Activated CD8-positive, alpha-beta memory T cell treated with anti-CD3 and anti-CD28 coated beads, Interleukin-2, amount 50 U/mL, for 4 hours (primary cell): ENCODE measurements around the gene GAPVD1.
"Not testable (repeated sequence)": the region's sequence is repeated elsewhere in the genome, so short reads cannot be mapped to it uniquely, and the experiment has no call there.

Source experiments
- DNase-seq: peaks from one replicate; pipeline ENCODE4 v3.0.0-alpha.2; 2020

Gene GAPVD1

DNA sequence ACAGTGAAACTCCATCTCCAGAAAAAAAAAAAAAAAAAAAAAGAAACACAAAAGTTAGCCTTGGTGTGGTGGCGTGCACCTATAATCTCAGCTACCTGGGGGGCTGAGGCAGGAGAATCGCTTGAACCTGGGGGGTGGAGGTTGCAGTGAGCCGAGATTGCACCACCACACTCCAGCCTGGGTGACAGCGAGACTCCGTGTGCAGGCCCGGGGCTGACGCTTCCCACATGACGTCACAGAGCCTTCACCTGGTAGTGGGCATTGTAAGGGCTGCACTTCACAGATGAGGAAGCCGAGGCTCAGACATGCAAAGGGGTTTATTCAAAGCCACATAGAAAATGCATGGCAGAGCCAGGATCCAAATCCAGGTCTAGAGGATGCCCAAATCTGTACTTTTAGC is 114.2 kb downstream of the GAPVD1 start:
- DNase-seq = no peak

DNA sequence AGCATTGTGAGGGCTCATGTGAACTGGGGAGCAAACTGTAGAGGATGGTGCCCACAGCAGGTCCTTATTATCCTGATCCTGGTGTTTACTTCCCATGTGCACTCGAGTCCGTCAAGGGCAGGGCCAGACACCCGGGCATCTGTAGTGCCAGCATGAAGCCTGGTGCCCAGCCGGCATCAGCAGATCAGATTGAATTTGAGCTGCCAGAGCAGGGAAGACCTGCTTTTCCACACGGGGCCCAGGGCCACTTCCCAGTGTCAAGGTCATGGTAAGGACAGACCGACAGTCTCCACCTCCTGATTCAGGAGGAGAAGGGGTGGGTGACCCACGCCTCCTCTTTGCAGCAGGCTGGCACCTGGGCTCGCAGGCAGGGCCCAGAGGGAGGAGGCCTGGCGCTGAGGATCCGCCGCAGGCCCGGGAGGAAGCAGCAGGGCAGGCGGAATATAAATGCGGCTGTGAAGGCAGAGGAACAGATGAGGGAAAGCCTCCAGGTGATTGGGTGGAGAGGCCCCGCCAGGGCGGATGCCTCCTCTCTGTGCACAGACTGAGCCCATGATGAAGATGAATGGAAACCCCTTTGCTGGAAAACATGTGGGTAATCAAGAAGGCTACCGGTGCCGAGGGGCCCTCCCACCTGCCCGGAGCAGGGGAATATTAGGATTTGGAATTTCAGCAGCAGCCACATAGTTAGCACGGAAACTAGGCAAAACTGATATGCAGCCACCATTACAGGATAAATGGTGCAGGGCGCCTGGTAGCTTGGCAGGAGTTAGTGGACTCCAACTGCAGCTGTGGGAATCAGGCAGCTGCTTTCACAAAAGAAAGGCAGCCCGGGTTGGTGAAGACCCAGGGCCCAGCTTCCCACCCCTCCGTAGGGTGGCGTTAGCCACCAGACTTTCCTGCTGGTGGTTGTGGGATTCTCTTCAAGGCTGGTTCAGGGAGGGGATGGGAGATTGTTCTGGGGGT is 114.9 kb downstream of the GAPVD1 start:
- DNase-seq = no peak

DNA sequence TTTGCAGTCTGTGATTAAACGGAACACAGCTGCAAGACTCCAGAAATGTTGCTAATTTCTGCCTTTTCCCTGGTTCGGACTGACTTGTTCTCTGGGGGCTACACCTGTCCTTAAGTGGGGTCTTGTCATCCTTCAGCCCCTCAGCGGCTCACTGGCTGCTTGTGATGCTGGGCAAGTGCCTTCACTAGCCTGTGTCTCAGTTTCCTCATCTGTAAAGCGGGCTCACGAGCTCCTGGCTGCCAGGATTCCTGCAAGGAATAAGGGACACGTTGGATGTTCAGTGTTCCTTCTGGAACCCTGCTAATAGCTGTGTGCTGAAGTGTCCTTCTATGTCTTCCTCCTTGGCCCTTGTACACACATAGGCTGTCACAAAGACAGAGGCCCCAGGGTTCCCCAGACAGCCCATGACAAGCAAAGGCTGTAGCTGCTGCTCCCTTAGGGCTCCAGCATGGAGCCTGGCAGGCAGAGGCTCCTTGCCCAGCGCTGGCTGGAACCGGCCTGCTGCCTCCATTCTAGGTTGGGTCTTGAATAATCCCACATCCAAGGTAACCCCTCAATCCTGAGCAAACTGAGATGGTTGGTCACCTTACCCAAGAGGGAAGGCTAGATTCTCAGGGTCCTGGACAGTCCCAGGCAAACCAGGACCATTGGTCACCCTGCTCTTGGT is 116.1 kb downstream of the GAPVD1 start:
- no peak for DNase-seq

DNA sequence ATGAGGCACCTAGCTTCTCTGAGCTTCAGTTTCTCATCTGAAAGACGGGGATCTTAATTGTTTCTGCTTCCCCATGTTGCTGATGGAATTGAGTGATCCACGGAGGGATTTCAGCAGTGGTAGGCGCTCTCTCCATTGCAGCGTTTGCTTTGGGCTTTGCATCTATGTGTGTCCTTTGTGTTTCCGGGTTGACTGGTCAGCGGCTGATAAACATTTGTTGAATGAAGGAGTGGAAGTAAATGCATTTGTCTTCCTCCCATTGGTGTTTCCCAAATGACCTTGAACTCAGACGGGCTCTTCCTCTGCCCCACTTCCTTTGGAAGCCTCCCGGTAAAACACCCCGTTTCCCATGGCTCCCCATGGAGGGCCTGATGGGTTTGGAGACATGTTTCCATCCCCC is 117.2 kb downstream of the GAPVD1 start:
- no peak for DNase-seq

DNA sequence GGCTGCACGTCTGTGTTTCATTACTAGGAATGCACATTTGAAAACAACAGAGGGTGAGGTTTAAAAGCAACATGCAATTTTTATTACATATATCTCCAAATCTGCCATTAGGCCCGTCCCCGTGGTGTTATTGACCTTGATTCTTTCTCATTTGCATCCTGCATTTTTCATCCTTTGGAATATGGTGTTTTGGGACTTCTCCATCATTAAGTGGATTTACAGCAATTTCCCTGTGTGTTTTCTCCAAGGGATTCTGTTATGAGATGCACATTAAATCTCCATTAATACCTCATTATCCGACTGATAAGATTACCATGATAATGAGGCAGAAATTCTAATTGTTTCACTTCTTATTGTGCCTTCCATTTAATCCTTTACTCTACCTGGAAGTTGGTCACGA is 117.6 kb downstream of the GAPVD1 start:
- DNase-seq = no peak

DNA sequence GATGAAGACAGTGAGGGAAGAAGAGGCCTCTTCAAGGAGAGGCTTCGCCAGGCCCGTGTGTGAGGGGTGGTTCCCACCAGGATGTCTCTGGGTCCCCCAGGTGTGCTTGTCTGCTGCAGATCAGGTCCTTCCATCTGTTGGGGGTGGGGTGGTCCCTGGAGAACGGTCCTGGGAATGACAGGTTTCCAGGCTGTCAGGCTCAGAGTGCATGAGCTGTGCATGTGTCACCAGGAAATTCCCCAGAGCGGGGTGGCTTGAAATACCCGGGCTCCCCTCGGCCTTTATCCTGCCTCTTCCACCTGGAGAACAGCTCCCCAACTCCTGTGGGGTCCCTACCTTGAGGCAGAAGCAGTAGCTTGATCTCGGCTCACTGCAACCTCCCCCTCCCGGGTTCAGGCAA is 118.8 kb downstream of the GAPVD1 start:
- DNase-seq = no peak

DNA sequence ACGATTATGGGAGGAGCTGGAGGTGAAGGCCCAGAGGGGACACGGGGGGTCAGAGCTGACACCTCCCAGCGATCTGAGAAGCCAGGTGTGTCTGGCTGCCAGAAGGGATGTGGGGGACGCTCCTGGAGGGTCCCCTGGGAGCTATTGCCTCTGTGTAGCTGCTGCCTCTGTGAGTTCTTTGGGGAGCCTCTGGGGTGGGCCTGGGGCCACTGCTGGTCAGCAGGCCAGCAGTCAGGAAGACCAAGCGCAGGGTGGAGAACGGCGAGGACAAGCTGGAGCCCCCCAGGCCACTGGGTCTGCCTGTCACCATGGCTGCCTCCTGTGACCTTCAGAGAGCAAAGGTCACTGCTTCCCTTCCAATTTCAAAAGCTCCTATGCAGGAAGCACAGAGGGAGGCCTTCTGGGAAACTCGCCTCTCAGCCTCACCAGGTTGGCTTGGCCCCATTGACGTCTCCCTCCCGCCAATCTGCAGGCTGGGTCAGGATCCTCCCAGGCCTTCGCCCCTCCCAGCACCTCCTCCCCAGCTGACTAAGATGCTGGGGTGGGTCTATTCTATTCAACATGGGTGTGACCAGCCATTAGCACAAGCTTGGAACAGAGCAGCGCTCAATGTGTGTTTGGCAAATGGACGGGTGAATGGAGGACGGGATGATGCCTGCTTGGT is 126.4 kb downstream of the GAPVD1 start:
- no peak for DNase-seq

DNA sequence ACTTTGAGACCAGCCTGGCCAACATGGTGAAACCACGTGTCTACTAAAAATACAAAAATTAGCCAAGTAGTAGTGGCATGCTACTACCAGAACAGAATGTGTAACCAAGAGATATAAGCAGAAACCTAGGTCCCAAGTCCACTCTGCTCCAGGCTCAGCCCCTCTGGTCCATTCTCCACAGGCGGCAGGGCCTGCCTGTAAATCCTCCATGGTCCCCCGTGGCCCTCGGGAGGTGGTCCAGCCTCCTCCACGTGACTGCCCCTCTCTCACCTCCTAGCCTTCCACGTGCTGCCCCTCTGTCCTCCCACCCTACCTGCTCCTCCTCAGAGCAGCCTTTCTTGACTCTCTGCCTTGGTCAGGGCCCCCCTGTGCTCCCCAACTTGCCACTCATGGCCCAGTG is 127.4 kb downstream of the GAPVD1 start:
- DNase-seq = no peak

DNA sequence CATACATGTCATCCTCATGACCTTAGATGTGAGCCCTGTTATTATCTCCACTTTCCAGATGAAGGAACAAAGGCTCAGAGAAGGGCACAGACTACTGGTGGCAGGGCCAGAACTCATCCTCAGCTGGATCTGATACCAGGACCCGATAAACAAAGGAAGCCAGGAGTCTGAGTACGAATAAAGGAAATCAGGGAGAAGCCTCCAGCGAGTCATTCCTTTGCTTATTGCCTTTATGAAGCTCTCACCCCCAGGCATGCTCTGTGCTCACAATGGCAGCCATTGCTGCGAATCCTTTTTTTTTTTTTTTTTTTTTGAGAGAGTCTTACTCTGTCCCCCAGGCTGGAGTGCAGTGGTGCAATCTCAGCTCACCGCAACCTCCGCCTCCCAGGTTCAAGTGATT is 130.1 kb downstream of the GAPVD1 start:
- no peak for DNase-seq

DNA sequence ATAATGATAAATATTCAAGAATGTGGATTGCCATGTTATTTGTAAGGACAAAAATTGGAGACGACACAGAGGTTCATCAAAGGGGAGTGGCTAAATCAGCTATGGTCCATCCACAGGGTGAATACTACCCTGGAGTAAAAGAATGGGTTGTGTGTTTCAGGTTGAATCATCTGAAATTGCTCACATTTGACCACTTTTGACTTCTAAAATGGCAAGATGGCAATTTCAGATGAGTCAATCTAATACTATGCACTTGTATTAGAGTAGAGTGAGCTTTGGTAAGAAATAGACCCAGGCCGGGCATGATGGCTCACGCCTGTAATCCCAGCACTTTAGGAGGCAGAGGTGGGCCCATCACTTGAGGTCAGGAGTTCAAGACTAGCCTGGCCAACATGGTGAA is 131.8 kb downstream of the GAPVD1 start:
- DNase-seq = no peak

DNA sequence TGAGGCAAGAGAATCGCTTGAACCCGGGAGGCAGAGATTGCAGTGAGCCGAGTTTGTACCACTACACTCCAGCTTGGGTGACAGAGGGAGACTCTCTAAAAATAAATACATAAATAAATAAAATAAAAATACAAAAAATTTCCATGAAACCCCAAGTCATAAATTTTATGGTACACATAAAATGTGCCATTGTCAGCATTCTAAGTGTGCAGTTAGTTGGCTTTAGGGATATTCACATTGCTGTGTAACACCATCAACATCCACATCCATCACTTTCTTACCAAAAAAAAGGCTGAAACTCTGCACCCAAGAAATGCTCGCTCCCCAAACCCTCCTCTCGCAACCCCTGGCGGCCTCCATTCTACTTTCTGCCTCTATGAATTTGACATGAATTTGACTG is 135.2 kb downstream of the GAPVD1 start:
- no peak for DNase-seq

DNA sequence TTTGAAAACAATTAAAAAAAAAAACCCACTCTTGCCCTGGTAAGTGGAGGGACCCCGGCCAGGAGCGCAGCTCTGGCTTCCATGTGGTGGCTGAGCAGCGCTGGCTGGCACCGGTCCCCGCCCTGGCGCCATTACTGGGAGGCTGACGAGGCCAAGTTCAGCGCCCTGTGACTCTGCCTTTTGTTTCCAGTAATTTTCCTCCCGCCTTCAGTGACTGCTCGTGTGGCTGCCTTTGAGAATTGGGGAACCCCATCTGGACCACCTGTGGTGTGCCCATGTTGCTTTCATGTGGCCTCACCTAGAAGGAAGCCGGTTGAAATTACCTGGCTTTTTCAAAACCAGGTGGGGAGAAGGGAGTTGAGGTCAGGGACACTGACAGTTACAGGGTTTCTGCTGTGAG is 136.1 kb downstream of the GAPVD1 start:
- DNase-seq = no peak

DNA sequence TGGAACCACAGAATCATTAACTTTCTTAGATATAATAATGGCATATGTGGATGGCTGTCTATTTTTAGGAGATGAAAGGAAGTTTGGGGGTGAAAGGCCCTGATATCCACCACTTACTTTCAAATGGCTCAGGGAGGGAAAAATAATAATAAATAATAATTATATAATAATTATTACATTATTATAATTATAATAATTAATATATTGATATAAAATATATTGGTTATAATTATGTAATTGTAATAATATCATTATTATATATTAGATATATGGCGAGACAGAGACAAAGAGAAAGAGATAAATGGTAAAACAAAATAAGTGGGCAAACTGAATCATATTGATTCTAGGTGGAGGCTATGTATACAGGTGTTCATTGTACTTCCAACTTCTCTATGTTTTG is 136.6 kb downstream of the GAPVD1 start:
- DNase-seq = no peak

DNA sequence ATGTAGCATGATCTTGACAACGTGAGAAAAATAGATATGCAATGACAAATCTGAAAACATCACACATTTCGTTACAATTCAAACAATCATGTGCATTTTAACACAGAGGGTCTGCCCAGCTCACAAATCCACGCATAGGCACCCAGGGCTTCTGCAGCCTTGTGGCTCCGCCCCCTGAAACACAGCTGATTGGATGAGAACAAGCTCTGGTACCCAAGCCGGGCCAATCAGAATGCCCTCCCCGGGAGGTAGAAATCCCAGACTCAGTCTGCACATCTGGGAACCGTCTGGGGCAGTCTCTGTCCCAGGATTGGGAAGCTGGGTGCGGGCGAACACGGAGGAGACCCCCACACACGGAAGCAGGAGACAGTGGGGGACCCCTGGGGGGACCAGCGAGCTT is 137.5 kb downstream of the GAPVD1 start:
- no peak for DNase-seq

DNA sequence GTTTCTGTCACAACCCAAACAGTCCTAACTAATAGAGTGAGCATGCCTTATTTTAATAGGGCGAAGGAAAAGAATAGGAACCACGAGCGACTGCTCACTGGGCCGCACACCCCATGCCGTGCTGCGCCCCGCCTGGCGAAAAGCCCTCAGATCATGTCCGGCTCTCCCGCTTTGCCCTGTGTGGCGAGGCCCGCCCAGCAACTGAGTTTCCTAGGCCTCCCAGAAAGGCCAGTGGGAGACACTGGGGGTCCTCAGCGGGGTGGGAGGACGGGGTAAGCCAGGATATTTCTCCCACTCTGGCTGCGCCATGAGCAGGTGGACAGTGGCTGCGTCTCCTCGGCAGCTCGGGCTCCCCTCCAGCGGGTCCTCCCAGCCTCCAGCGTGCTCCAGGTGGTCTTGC is 138.0 kb downstream of the GAPVD1 start:
- DNase-seq = no peak

DNA sequence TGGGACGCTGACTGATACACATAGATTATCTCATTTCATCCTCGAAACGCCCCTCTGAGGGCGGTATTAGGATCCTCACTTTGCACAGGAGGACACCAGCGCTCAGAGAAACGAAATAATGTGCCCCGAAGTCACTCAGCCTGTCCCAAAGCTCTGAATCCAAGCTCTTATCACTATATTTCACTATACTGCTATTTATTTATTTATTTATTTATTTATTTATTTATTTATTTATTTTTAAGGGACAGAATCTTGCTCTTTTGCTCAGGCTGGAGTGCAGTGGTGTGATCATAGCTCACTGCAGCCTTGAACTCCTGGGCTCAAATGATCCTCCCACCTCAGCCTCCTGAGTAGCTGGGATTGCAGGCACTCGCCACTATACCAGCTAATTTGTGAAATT is 138.6 kb downstream of the GAPVD1 start:
- not testable (repeated sequence) for DNase-seq

DNA sequence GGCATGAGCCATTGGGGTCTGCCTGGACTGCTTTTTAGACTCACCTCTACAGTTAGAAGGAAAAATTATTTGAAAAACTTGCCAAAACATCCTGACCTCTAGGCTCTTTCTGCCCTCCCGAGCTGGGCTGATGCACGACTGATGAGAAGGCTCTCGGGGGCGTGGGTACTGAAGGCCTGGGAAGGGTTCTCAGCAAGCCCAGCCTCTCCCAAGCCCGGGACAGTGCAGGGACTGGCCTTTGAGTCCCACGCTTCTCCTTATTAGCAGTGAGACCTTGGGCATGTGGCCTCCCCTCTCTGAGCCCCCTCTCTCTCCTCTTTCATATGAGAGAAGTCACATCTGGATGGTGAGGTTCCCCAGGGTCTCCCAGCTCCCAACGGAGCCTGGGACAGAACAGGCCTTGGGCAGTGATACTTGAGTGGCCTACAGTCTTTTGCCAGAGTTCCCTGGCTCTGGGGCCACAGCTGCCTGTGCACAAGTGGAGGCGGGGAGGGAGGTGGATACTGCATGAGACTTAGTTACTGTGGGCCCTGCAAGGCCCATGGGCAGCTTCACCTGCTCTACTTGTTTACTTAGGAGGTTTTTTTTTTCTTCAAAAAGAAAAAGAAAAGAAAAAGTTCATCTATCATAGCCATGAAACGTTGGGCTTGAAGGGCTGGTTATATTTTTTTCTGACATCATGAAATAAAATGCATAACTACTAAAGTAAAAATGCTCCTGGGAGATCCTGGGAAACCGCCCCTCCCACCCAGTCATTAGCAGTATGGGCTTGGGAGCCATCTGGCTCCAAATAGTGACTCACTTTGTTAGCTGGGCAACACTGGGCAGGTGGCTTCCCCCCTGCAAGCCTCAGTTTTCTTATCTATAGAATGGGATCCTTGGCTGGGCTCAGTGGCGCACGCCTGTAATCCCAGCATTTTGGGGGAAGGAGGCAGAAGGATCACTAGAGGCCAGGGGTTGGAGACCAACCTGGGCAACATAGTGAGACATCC is 139.4 kb downstream of the GAPVD1 start:
- no peak for DNase-seq

DNA sequence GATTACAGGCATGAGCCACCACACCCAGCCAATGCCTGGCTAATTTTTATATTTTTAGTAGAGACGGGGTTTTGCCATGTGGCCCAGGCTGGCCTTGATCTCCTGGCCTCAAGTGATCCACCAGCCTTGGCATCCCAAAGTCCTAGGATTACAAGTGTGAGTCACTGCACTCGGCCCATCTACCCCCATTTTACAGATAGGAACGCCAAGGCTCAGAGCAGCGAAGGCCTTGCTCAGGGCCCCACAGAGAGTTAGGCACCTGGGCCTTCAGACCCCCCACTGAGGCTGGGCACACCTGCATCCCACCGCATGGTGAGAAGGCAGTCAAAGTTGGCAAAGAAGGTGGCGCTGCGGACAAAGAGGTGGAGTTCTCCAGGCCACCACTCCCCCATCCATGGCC is 143.1 kb downstream of the GAPVD1 start:
- DNase-seq = no peak

DNA sequence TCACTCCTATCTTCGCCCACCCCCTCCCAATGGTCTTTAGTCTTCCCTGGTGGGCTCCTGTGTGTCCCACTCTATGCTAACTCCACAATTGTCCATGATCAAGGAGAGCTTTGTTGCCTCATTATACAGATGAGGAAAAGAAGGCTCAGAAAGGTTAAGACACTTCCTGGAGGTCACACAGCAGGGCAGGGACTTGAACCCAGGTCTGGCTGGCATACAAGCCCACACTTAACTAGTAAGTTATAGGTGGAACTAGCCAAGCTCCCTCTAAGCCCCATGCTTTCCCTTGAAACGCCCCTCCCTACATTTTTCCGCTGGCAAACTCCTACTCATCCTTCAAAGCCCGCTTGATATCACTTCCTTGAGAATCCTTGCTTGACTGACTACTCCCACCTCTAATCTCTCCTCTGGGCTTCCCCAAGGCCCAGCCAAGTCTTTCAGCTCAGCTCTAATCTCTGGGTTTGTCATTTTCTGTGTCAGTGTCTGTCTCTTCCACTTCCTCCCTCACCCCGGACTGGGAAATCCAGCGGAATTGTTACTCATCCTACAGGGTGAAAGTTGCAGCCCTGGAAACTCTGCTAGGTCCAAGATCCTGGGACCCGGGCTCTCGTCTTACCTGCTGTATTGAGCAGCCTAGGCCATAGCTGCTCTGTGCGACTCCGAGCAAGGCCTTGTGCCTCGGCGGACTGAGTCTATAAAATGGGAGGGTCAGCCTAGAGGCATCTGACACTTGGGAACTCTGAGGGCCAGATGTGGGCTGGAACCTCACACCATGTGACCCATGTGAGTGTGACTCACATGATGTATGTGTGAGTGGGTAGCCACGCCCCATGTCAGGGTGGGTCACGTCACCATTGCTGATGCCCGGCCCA is 144.5 kb downstream of the GAPVD1 start:
- DNase-seq = no peak

DNA sequence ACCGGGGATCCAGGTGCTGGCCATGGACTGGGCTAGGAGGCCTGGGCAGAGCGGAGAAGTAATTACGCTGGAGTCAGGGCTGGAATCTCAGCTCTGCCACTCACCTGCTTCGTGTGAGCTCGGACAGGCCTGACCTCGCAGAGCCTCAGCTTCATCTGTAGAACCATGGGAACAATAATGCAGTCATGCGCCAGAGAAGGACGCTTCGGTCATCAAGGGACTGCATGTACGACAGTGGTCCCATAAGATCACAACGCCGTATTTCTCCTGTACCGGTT is 145.1 kb downstream of the GAPVD1 start:
- no peak for DNase-seq

DNA sequence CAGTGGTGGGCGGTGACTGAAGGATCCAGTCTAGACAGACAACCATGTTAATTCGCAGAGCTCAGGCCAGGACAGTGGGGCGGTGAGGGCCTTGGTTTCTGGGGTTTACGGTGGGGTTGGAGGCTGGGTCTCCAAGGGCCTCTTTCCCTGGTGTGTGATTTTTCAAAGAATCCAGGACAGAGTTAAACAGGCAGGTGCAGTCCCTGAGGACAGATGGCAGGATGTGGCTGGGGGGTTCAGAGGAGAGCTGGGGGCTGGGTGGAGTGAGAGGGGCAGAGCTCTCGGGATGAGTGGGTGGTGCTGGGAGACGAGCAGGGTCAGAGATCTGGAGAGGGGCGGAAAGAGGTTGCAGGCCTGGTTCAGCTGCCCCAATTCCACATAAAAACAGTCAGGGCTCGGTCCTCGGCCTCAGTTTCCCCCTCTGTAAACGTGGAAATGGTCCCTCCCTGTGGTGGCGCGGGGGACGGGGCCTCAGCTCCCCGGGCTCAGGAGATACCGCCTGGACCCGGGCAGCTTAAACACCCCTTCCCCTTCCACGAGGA is 145.9 kb downstream of the GAPVD1 start:
- no peak for DNase-seq
